Islet precursor cell (in vitro differentiated cells): ENCODE data around the gene SALL1.

Source experiments
- DNase-seq: peaks from one replicate; pipeline ENCODE4 v3.0.0-alpha.2; 2018

Gene SALL1

GRCh38 chr16:51156807-51157200, 5.7 kb upstream of the SALL1 start:
- DNase-seq, result peak; percentile 17

DNA sequence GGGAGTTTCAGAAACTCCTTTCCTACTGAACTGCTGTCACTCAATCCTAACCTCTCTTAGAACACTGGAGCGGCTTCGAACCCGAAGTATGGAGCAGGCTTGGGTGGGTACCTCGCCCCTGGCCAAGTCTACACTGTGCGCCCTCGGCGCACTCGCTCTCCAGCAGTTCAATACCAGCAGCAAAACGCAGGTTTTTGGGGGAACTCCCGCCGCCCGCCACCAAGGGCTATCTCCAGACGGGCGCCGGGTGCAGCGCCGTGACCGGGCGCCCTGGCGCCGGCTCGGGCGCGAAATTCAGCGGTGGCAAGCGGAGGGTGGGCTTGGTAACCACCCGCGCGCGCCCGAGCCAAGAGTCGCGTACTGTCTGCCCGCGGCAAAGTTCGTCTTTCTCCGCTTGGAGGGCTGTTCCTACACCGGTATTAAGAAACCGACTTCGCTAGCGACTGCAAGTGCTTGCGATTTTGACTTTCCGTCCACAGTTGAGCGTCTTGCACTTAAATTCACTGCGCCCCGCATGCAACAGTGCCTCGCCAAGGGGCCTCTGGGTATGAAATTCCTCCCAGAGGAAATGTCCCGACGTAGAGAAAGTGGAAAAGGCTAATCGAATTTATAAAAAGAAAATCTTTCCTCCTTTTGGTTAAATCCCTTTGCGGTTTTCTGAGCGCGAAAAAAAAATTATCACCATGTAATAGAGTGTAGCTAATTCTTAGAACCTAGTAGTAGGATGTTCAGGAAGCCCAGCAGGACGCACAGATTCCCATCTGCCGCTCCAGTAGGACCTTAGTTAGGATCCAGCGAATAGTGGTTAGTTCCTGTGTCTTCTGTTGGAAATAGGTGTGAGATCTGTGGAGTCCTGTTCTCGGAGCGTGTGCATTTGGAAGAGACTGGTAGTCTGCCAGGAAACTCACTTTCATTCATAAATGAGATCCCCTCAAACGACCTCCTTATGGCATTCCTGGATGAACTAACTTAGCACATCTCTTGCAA, 5.0 kb upstream of the SALL1 start:
- peak; percentile 63 for DNase-seq

- peak; percentile 57 for DNase-seq
Observed at GRCh38 chr16:51155199-51155607, 4.1 kb upstream of the SALL1 start.

GRCh38 chr16:51154271-51155171, 3.5 kb upstream of the SALL1 start:
- peak; percentile 64 for DNase-seq

DNA sequence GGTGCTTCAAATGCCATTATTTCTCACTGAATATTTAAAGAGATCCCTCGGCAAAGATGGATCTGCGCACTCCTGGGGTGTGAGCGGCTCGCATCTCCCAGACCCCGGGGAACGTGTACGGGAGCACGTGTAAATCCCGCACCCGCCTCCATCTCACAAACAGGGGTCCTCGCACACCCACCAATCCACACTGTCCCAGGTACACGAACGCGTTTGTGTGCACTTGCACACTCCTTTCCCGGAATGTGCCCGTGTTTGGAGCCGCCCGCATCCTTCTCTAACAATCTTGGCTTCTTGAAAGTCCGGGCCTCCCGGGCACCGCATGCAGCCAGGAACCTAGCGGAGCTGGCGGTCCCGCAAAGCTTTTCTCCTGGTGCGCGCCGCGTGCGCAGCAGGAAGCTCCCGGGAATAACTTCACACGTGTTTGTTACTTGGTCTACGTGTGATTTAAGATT, 2.5 kb upstream of the SALL1 start:
- peak; percentile 66 for DNase-seq

DNA sequence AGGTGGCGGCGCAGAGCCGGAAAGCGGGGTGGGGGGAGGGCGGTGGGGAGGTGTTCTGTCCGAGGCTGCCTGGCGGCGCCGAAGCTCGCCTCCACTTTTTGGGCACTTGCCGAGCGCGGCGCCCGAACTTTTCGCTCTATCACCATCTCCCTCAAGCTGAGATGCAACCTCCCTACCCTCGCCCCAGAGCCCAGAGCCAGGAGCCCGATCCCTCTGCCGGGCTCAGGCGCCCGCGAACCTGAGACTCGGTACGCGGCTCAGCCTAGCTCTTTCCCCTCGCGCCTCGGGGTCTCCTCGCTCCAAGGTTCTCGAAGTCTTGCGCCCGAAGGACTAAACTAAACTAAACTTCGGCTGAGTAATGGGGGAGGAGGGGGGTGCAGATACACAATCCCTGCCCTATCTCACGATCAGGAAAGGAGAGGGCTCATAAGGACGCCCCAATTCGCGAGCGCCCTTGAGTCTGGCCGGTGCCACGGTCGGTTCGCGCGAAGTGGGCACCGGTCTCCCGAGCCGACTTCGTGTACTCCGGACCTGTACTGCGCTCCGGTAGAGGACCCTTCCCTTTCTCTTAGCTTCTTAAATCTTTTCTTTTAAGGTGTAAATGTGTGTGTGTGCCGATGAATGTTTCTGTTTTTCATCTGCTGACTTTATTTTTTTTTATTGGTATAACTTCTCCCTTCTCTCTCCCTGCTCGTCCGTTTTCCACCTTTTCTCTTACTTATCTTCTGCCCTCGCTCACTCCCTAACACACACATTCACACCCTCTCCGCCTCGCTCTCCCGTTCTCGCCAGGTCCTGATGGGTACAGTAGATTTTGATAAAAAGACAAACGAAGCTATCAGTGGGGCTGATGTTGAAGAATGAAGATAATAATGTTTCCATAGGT, 1.9 kb upstream of the SALL1 start:
- DNase-seq, result peak; percentile 46

DNA sequence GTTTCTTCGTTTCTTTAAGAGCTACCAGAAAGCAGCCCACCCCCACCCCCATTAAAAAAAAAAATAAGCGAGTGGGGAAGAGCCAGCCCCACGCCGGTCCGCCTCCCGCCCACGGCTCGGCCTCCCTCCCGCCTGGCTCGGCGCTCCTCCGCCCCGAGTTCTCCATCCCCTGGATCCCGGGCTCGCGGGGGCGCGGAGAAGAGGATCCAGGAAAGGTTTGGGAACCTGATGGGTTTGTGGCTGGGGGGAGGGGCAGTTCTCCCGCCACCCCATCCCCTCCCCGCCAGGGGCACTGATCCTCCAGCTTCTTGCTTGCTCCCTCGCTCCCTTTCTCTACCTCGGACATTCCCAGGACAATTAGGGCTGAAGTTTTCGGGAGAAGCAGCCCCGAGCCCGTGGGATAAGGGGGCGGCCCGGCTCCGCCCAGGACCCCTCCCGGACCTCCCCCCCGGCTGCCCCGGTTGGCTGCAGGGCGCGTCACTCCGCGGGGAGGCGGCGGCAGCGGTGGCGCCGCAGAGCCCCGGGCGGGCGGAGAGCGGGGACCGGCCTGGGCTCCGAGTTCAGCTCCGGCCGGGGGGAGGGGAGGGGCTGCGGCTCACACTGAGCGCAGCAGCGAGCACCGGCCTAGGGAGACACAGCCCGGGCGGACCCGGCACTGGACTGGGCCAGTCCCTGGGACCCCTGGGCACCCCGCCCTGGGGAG, 1.0 kb upstream of the SALL1 start:
- DNase-seq, result peak; percentile 96

GRCh38 chr16:51151435-51151960, 428 bp upstream of the SALL1 start:
- peak; percentile 93 for DNase-seq

DNA sequence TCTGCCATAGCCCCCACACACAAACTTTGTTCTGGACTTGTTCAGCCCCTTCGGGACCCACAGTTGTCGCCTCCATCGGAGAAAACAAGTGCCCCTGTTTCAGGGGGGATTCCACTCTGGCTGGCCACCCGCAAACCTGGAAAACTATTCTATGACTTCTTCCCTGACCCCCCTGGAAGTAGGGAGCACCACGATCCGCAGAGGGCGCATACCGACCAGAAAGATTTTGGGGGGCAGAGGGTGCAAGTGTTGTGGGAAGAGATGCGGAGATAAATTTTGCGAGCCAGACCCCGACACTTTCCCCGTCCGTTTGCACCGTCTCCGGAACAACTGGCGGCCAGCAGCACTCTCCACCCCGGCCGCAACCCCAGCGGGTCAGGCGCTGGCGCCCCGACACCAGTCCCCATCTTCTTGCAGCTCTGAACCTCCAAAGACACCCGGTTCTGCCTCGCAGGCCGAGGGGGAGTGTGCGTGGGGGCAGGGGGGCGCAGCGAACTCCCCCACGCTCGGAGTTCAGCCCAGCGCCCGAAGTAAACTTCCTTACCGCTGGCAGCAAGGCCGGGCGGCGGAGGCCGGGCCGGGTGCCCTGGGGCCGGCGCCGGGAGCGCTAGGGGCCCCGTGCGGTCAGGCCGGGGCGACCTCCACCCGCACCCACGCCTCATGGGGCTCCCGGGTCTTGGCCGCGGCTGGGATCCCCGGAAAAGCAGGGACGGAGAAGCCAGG, 744 bp downstream of the SALL1 start:
- DNase-seq, result no peak

GRCh38 chr16:51149721-51150164, 1.3 kb downstream of the SALL1 start:
- DNase-seq, result peak; percentile 58

DNA sequence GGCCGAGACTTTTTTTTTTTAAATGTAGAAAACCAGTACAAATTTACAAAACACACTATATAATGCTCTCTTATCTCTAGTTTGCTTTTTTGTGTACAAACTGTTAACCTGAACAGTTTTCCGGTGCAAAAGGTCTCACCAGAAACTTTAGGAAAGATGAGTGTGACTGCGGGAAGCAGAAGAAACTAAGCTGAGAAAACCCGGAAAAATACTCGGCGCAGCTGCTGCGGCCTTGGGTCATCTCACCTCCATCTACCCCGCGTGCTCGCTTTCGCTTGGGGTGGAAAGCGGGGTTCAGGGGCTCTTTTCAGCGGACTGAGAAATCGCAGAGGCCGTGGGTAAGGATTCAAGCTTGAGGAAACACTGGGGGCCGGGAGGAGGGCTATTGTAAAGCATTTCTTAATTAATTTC, 1.8 kb downstream of the SALL1 start:
- DNase-seq, result peak; percentile 33

- peak; percentile 18 for DNase-seq
Observed at GRCh38 chr16:51148678-51149228, 2.3 kb downstream of the SALL1 start.

GRCh38 chr16:51147776-51148677, 3.0 kb downstream of the SALL1 start:
- no peak for DNase-seq

- DNase-seq, result no peak
Observed at GRCh38 chr16:51146256-51146924, 4.7 kb downstream of the SALL1 start.

- DNase-seq, result no peak
Observed at GRCh38 chr16:51144203-51144602, 6.9 kb downstream of the SALL1 start.

GRCh38 chr16:51143196-51143977, 7.7 kb downstream of the SALL1 start:
- no peak for DNase-seq

GRCh38 chr16:51141541-51141940, 9.5 kb downstream of the SALL1 start:
- no peak for DNase-seq

DNA sequence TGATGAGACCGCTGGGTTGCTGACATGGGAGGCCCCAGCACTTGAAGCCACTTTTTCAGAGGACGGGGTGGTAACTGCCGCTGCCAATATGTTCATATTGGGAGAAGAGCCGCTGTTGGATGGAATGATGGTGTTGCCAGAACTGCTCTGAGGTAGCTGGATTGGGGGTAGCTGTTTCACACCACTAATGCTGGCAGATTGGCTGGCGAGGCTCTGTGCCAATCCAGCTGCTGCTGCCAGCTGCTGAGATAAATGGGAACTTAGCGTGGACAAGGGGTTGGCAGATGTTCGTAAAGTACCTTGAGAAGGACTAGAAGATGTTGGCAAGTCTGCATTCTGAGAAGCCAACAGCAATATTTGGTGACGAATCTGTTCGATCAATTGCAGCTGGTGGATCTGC, 10.0 kb downstream of the SALL1 start:
- DNase-seq, result no peak
